Epithelial cell of esophagus (primary cell): Measurements from ENCODE around the gene CHRNB1.

Experiments
- DNase-seq: peaks from one replicate; pipeline ENCODE4 v3.0.0; 2010; ENCODE audit warnings: low read depth
- H3K4me3 ChIP-seq: 2 replicates; pipeline ENCODE4 v1.5.1; 2011; ENCODE audit warnings: mild to moderate bottlenecking, low read length, control low read depth
- CTCF ChIP-seq: IDR thresholded peaks from 2 replicates; pipeline ENCODE4 v1.5.1; 2011; ENCODE audit warnings: low read depth, mild to moderate bottlenecking, low read length, control low read depth, inconsistent platforms; ENCODE audit not compliant: insufficient read depth; ENCODE audit errors: missing control alignments

The CHRNB1 gene

GRCh38 chr17:7483255-7484066 is 38.6 kb downstream of the CHRNB1 start:
- peak overlapping the region; percentile 92 for H3K4me3 ChIP-seq
- peak; percentile 92 for DNase-seq
- TF ChIP-seq CTCF, result no peak

GRCh38 chr17:7484067-7484918 is 39.4 kb downstream of the CHRNB1 start, which contains the start of gene POLR2A:
TSS of gene POLR2A (plus strand) at chr17:7484366.
- peak; percentile 97 for DNase-seq
- no peak for TF ChIP-seq CTCF
- H3K4me3 ChIP-seq, result peak within 1 kb of the TSS; percentile 92

DNA sequence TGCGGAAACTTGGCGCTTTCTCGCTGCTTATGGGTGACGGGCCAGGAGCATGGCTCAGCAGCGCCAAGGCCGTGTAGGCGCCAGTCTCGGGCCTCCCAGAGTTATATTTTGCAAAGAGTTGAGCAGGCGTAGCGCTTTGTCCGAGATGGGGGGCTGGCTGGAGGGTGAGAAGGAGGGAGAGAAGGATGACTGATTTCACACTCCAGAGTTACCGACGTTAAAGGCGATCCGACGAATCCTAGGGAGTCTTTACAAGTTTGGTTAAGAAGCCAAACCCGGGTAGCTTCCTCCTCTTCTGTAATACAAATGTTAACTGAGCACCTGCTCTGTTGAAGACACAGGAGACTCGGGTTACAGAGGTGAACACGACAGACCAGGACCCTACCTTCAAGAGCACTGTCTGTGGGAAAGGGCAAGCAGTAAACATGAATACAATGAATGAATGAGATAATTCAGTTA is 40.1 kb downstream of the CHRNB1 start:
- no peak for DNase-seq
- H3K4me3 ChIP-seq, result peak overlapping the region; percentile 92
- TF ChIP-seq CTCF, result no peak

DNA sequence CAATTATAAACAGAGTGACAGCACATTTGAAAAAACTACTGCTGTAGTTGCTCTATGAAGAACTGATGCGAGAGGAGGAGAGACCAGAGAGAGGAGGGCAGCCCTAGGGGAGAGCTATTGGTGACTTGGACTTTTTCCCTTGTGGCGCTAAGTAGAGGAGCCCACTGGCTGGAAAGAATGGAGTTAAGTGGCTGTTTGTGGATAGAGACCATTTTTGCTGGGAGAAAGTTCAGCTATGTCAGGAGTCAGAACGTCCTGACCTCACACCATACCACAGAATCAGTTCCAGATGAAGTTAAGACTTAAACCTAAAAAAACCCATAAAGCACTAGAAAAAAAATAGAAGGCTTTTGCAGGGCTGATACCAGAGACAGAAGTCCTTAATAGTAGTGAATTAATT is 41.3 kb downstream of the CHRNB1 start:
- DNase-seq, result no peak
- no peak for TF ChIP-seq CTCF
- H3K4me3 ChIP-seq, result peak overlapping the region; percentile 92

GRCh38 chr17:7490144-7490543 is 45.3 kb downstream of the CHRNB1 start:
- no peak overlapping the region for H3K4me3 ChIP-seq
- no peak for DNase-seq
- TF ChIP-seq CTCF, result no peak

GRCh38 chr17:7491583-7491982 is 46.7 kb downstream of the CHRNB1 start:
- no peak for TF ChIP-seq CTCF
- no peak overlapping the region for H3K4me3 ChIP-seq
- no peak for DNase-seq
